Stimulated activated CD8-positive, alpha-beta memory T cell treated with anti-CD3 and anti-CD28 coated beads, Interleukin-15, amount 100 ng/mL, for 24 hours (primary cell): ENCODE data around the gene MKX.

ENCODE experiments used
- DNase-seq: peaks from one replicate; pipeline ENCODE4 v3.0.0-alpha.2; 2020; ENCODE audit warnings: low read depth

Gene MKX, protein sequence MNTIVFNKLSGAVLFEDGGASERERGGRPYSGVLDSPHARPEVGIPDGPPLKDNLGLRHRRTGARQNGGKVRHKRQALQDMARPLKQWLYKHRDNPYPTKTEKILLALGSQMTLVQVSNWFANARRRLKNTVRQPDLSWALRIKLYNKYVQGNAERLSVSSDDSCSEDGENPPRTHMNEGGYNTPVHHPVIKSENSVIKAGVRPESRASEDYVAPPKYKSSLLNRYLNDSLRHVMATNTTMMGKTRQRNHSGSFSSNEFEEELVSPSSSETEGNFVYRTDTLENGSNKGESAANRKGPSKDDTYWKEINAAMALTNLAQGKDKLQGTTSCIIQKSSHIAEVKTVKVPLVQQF

DNA sequence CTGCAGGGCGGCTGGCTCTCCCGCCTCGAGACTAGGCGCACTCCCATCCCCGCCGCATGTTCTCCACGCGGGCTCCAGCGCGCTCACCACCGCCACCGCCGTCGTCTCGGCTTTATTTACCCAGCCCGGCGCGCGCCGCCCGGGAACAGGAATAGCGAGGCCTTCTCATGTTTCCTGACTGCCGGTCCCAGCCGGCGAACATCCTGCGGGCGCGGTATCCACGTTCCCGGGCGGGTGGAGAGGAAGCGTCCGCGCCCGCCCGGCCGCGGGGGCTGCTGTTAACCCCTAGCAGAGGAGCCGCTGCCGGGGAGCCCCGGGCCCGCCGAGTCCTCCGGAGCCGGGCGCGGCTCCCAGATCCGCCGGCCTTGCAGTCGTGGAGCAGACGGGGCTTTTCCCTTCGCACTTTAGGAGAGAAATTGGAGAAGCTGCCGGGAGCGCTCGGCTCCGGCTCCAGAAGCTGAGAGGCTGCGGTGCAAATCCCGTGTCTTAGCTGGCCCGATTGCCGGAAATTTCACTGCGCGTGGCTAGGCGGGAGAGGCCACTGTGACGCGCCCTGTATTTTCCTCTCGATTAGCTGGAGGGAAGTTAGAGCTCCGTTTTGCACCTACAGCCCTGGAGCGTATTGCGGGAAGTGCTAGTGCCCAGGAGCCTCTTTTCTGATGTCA lies at the start of gene MKX:
Gene MKX (minus strand): TSS at position 88 of the 665 bp plus-strand sequence. CDS start 2,404 bp downstream, outside the sequence.
- no peak for DNase-seq

DNA sequence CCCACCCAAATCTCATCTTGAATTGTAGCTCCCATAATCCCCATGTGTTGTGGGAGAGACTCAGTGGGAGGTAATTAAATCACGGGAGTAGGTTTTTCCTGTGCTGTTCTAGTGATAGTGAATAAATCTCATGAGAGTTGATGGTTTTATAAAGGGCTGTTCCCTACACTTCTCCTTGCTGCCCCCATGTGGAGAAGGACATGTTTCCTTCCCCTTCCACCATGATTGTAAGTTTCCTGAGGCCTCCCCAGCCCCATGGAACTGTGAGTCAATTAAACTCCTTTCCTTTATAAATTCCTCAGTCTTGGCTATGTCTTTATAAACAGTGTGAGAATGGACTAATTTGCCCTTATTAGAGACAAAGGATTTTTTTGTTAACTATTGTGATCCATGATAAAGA lies 48.5 kb upstream of the MKX start:
- no peak for DNase-seq

DNA sequence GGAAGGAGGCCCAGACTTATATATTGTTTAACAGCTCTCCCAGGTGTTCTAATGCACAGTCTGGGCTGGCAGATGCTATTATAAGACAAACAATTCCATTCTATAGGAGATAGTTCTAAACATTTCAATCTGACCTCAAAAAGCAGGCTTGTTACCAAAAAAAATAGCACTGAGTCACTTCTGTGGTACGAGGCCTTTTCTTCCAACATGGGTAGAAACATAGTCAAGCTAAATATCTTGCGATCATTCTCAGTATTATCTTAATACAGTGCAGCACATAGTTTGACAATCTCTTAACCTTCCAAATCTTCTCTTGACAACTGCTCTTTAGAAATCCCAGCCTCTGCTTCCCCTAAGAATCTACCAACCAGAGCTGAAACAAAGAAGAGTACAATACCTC lies 46.6 kb upstream of the MKX start:
- DNase-seq: no peak

DNA sequence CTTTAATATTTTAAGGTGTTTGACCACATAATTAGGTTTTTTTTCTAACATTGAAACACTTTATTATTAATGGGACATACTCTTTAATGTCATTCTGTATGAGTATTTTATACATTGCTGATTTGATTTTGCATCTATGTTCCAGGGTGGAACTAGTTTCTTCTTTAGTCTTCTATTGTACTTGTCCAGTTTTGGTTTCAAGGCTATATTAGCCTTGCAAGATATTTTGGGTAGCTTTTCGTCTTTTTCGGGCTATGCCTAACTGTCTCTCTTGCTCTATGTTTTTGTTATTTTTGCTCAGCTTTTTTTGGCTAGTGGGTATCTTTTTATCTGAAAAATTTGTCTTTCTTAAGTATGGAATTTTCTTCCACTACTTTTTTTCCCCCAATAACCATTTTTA lies 38.7 kb upstream of the MKX start:
- no peak for DNase-seq

DNA sequence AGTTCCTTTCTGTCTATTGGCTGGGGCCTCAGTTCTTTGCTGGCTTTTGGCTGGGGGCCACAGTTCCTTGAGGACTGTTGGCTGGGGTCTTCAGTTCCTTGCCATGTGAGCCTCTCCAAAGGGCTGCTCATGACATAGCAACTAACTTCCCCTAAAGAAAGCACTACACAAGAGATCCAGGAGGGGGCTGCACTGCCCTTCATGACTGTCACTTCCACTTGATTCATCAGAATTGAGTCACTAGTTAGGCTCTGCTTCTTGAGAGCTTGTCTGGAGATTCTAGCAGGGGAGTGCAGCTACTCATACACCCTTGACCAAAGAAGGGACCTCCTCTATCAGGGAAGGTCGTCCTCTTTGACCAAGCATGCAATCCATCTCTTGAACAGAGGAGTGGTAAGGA lies 38.0 kb upstream of the MKX start:
- no peak for DNase-seq

- DNase-seq: no peak
Observed at GRCh38 chr10:27779462-27780015, 33.9 kb upstream of the MKX start.

- DNase-seq: no peak
Observed at GRCh38 chr10:27774831-27775230, 29.2 kb upstream of the MKX start.

- no peak for DNase-seq
Observed at GRCh38 chr10:27771231-27771630, 25.6 kb upstream of the MKX start.

DNA sequence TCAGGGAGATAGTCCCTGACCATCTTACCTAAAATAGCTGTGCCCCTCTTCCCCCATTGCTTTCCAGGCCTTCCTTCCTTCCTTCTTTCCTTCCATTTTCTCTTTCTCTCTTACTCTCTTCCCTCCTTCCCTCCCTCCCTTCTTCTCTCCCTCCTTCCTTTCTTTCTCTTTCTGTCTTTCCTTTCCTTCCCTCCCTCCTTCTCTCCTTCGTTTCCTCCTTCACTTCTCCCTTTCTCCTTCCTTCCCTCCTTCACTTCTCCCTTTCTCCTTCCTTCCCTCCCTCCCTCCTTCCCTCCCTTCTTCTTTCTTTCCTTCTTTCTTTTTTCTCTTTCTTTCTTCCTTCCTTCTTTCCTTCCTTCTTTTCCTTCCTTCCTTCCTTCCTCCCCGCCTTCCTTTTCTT lies 24.6 kb upstream of the MKX start:
- no peak for DNase-seq

GRCh38 chr10:27760867-27761266 lies 15.2 kb upstream of the MKX start:
- DNase-seq: no peak

- DNase-seq: no peak
Observed at GRCh38 chr10:27759483-27760272, 14.1 kb upstream of the MKX start.

DNA sequence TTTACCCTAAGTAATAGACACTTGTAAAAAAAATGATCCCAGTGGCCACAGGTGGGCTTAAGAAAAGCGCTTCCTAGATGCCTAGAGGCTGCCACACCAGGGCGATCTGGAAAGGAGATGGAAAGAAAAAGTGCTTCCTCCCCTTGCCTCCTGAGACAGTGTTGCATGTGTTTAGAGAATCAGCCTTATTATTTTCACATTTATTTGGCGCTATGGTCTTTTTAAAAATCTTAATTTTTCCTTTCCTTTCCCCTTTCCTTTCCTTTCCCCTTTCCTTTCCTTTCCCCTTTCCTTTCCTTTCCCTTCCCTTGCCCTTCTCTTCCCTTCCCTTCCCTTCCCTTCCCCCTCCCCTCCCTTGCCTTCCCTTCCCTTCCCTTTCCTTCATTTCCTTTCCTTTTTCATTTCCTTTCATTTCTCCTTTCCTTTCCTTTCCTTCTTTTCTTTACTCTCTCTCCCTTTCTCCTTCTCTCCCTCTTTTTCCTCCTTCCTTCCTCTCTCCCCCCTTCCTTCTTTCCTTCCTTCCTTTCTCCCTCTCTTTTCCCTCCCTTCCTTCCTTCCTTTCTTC lies 7.1 kb upstream of the MKX start:
- DNase-seq: no peak

- no peak for DNase-seq
Observed at GRCh38 chr10:27748601-27749000, 3.0 kb upstream of the MKX start.

DNA sequence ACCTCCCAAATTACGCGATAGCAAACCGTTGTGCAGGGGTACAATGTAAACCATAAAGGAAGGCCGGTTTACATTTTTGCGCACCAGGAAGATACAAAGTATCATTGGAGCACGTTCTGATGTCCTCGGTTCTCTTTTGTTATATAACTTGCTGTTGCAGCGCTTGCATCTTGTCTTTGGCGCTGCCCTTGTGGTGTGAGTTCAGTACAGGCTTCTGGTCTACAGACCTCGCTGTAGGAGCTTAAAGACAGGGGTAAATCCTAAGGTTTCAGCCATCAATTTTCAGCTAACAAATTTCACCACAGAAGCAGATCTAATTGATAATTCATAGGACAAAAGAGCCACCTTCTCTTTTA lies 1.5 kb upstream of the MKX start:
- DNase-seq: no peak

DNA sequence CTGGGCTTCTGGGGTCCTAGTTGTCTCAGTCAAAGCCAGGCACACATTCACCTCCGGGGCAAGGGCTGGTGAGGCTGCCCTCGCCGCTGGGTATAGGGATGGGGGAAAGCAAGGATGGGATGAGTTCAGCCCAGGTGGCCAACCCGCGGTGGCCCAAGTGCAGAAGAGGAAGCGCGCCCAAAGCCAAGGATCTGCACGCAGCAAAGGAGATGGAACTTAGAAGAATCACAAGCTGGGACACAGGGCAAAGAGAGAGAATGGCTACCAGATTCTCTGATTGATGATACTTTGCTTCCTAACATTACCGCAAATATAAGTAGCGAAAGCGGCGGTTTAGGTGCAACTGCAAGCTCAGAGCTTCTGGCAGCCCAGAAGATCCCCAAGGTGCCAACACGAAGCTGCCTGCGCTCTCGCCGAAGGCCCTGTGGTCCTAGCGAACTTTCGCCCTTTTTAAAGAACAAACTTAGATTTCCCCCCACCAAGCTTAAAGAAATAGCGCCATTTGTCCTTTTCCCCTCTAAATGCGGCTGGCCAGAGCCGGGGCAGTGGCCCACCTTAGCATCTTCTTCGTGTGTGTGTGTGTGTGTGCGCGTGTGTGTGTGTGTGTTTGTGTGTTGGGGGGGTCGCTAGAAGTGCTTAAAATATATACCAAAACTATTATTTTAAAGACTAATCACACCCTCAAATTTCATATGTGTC lies 927 bp upstream of the MKX start:
- DNase-seq: no peak

- DNase-seq: no peak
Observed at GRCh38 chr10:27744802-27745731, 552 bp downstream of the MKX start.

- DNase-seq: no peak
Observed at GRCh38 chr10:27743877-27744801, 1.5 kb downstream of the MKX start.

GRCh38 chr10:27743012-27743876 lies 2.4 kb downstream of the MKX start:
- DNase-seq: no peak
